GM23248 (cell line): ENCODE measurements around the gene GASK1A. TPM values are rescaled to one million over a fixed set of nuclear protein-coding genes. Genes with fewer than 3 reads are reported as not detected.

Experiments used
- DNase-seq: peaks from one replicate; pipeline ENCODE4 v3.0.0-alpha.2; 2015
- H2AFZ ChIP-seq: fragments of 200-600 bp; sonication (generic); 2 replicates; pipeline ENCODE4 v1.6.1; 2016; ENCODE audit warnings: antibody characterized with exemption
- H3F3A ChIP-seq: fragments of 200-600 bp; sonication (generic); 2 replicates; pipeline ENCODE4 v1.6.1; 2016; ENCODE audit warnings: mild to moderate bottlenecking, antibody characterized with exemption, mixed run types; ENCODE audit not compliant: insufficient read depth
- H3K27ac ChIP-seq: fragments of 200-600 bp; sonication (generic); 2 replicates; pipeline ENCODE4 v1.5.1; 2016; ENCODE audit warnings: mild to moderate bottlenecking
- H3K27me3 ChIP-seq: fragments of 200-600 bp; sonication (generic); replicated peaks from 2 replicates; pipeline ENCODE4 v1.6.1; 2016; ENCODE audit warnings: mild to moderate bottlenecking; ENCODE audit not compliant: insufficient read depth
- H3K36me3 ChIP-seq: fragments of 200-600 bp; sonication (generic); 2 replicates; pipeline ENCODE4 v1.6.1; 2016; ENCODE audit warnings: low read depth, mild to moderate bottlenecking
- H3K4me1 ChIP-seq: fragments of 200-600 bp; sonication (generic); 2 replicates; pipeline ENCODE4 v1.6.1; 2016; ENCODE audit warnings: mild to moderate bottlenecking; ENCODE audit not compliant: insufficient read depth
- H3K4me2 ChIP-seq: fragments of 200-600 bp; sonication (generic); one replicate; pipeline ENCODE4 v1.6.1; 2016; ENCODE audit warnings: mild to moderate bottlenecking; ENCODE audit not compliant: unreplicated experiment
- H3K4me3 ChIP-seq: fragments of 200-600 bp; sonication (generic); 2 replicates; pipeline ENCODE4 v1.5.1; 2016; ENCODE audit warnings: mild to moderate bottlenecking
- H3K79me2 ChIP-seq: fragments of 200-600 bp; sonication (generic); 2 replicates; pipeline ENCODE4 v1.6.1; 2016; ENCODE audit warnings: mild to moderate bottlenecking; ENCODE audit not compliant: insufficient read depth
- H3K9ac ChIP-seq: fragments of 200-600 bp; sonication (generic); 2 replicates; pipeline ENCODE4 v1.6.1; 2016; ENCODE audit warnings: mild to moderate bottlenecking
- H3K9me2 ChIP-seq: fragments of 200-600 bp; sonication (generic); 2 replicates; pipeline ENCODE4 v1.6.1; 2016; ENCODE audit warnings: mixed run types, mild to moderate bottlenecking, moderate library complexity; ENCODE audit not compliant: insufficient read depth
- H3K9me3 ChIP-seq: fragments of 200-600 bp; sonication (generic); one replicate; pipeline ENCODE4 v1.6.1; 2017; ENCODE audit warnings: low read depth
- H4K20me1 ChIP-seq: fragments of 200-600 bp; sonication (generic); 2 replicates; pipeline ENCODE4 v1.6.0; 2016; ENCODE audit not compliant: insufficient read depth
- EZH2 ChIP-seq: fragments of 200-600 bp; sonication (generic); IDR thresholded peaks from 2 replicates; pipeline ENCODE4 v1.6.1; 2018; ENCODE audit warnings: antibody characterized with exemption, mild to moderate bottlenecking; ENCODE audit not compliant: insufficient read depth, poor library complexity, severe bottlenecking
- EZH2phosphoT487 ChIP-seq: fragments of 200-600 bp; sonication (generic); IDR thresholded peaks from 2 replicates; pipeline ENCODE4 v1.6.1; 2018; ENCODE audit warnings: antibody characterized with exemption, moderate library complexity, mild to moderate bottlenecking, low read depth; ENCODE audit not compliant: insufficient read depth
- WGBS, 2 experiments: methylation state at CpG; one replicate each; pipeline ENCODE4 v1.1.6; 2015 to 2017; ENCODE audit warnings: low lambda C conversion rate in 2 of 2, low coverage in 1 of 2; ENCODE audit errors: missing lambda C conversion rate in 2 of 2; 5-methylcytosine and 5-hydroxymethylcytosine counted together
- in situ Hi-C: fragments of 300-500 bp; cut with MboI; formaldehyde crosslinking; loops from 2 replicates; pipeline ENCODE4 v1.15.0; 2020
- polyA plus RNA-seq: library from polyadenylated mRNA; unstranded; fragments of >200 nt; fragmentation: Nextera tagmentation; extraction: Ambion mirVana; gene quantifications from 2 replicates; pipeline ENCODE4 v1.2.1, GENCODE V29; 2016
- total RNA-seq: library from RNA; depleted of rRNA; stranded (reverse); fragments of >200 nt; shearing (Covaris generic); gene quantifications from 2 replicates; pipeline ENCODE4 v1.2.3, GENCODE V29; 2014

GASK1A gene
- total and polyA plus RNA-seq, 2 experiments from 2014 or later, result 0.08 to 1.8 TPM

DNA sequence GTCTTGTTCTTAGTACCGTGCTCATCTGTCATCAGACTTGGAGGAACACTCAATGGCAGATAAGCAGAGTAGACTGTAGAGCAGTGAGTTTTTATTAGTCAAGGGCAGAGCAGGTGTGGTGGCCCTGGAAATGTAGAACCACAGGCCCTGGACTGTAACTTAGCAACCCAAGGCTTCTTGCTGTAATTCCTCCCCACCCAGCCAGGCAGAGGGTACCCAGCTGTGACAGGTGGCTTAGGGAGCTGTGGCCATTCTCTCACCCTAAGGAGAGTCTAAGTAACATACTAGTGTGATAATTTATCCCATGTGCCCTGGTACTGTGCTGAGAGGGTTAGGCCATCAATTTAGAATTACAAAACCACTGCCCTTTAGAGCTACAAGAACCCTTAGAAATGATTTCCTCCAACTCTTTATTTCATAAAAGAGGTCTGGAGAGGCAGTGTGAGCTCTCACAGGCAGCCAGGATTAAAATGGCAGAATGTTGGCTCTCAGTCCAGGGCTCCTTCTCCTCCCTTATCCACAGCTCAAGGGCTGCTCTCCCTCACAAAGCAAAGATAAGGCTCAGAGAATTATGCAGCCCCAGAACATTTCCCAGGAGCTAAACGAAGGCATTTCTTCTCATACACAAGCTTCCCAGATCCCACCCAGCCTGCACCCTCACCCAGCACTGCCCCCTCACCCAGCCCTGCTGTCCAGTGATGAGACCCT is 123.8 kb downstream of the GASK1A start:
- Histone ChIP-seq H3K9me2 (no peaks in the 10 kb centered on the region), H3K4me3 (no peak overlapping the region), H3K9ac (no peak overlapping the region), H3K9me3 (no peaks in the 10 kb centered on the region), H4K20me1 (no peaks in the 10 kb centered on the region), H3K36me3 (no peaks in the 10 kb centered on the region), H2AFZ (no peak overlapping the region), H3K4me2 (no peak overlapping the region), H3K4me1 (peaks cover 6% of the 10 kb centered on the region; the same call in 1 of the 2 replicates), H3K27me3 (no peaks in the 10 kb centered on the region), H3F3A (no peaks in the 10 kb centered on the region), H3K79me2 (no peaks in the 10 kb centered on the region), H3K27ac (no peak overlapping the region)
- TF ChIP-seq EZH2phosphoT487, result no peak
- TF ChIP-seq EZH2, result no peak
- DNase-seq, result no peak
- in situ Hi-C loops, result no loop called here
- 49 to 61% methylated on average over 2 of the region's 2 CpGs for WGBS, 2 experiments

DNA sequence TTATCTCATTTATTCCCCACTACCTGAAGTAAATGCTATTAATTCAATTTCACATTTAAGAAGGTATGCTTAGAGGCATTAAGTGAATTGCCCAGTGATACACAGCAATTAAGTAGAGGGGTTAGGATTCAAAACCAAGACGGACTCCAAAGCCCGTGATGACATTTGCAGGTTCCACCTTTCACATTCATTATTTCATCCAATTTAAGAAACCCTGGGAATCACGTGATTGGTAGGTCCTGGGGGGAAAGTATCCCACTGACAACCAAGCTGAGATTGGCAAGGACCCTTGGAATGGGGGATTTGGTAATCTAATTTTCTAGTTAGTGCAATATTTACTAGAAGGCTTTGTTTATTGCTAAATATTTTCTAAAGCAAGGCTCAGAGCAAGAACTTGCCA is 124.9 kb downstream of the GASK1A start:
- H3K79me2 ChIP-seq, result no peaks in the 10 kb centered on the region
- no peaks in the 10 kb centered on the region for H4K20me1 ChIP-seq
- peaks cover 6% of the 10 kb centered on the region; the same call in 1 of the 2 replicates for H3K4me1 ChIP-seq
- H3F3A ChIP-seq, result no peaks in the 10 kb centered on the region
- DNase-seq, result no peak
- H3K36me3 ChIP-seq, result no peaks in the 10 kb centered on the region
- H3K9me2 ChIP-seq, result no peaks in the 10 kb centered on the region
- no peak overlapping the region for H3K27ac ChIP-seq
- H2AFZ ChIP-seq, result no peak overlapping the region
- no peak overlapping the region for H3K9ac ChIP-seq
- no peak overlapping the region for H3K4me3 ChIP-seq
- H3K4me2 ChIP-seq, result no peak overlapping the region
- 73 to 80% methylated on average over 3 of the region's 3 CpGs for WGBS, 2 experiments
- no peaks in the 10 kb centered on the region for H3K9me3 ChIP-seq
- no peaks in the 10 kb centered on the region for H3K27me3 ChIP-seq
- TF ChIP-seq EZH2 (no peak), EZH2phosphoT487 (no peak)
- in situ Hi-C loops, result no loop called here

DNA sequence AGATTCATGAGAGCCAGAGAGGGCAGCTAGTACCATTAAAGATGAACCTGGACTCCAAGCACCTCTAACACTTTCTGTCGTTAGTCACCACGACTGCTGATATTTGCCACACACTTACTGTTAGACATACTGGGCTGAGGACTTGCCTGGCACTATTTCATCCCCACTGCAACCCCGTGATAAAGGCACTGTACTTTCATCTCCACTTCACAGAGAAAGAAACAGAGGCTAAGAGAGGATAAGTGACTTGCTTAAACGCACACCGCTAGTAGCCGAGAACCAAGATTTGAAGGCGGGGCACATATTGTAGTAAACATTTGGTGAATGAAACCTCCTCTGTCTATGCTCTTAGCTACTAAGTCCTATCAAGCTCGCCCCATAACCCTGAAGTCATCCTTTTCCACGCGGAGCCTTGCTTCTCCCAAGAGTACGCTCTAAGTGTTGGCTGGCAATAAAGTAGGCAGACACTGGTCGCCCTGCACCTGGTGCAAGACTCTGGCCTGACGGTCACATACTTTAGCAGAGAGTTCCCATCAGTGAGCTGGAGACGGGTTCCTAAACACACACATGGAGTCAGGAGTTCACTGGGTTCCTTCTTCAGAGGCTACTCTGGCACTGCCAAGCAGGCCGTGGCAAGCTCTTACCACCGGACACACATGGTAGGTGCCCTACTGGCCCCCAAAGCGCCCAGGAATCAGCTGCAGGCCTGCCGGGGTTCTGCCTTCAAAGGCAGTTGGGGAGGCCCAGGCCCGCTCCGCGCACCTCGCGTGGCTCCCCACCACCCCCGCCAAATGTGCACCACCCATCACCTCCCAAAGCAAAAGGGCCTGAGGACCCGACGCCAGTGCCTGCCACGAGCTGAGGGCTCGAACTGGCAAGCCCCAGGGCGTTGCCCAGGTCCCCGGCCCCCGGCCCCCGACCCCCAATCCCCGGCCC is 125.8 kb downstream of the GASK1A start:
- TF ChIP-seq EZH2 (no peak), EZH2phosphoT487 (no peak)
- Histone ChIP-seq H3K4me1 (peaks cover 6% of the 10 kb centered on the region; the same call in 1 of the 2 replicates), H3K9me2 (no peaks in the 10 kb centered on the region), H3F3A (no peaks in the 10 kb centered on the region), H2AFZ (peak overlapping the region; percentile 99), H4K20me1 (no peaks in the 10 kb centered on the region), H3K9me3 (no peaks in the 10 kb centered on the region), H3K9ac (no peak overlapping the region), H3K4me3 (peak overlapping the region; percentile 89), H3K79me2 (no peaks in the 10 kb centered on the region), H3K36me3 (no peaks in the 10 kb centered on the region), H3K27ac (no peak overlapping the region), H3K4me2 (peak overlapping the region; percentile 44), H3K27me3 (no peaks in the 10 kb centered on the region)
- in situ Hi-C loops, result no loop called here
- WGBS, 2 experiments, result 33 to 45% methylated on average over 23 to 32 of the region's 33 CpGs
- peak; percentile 21 for DNase-seq

DNA sequence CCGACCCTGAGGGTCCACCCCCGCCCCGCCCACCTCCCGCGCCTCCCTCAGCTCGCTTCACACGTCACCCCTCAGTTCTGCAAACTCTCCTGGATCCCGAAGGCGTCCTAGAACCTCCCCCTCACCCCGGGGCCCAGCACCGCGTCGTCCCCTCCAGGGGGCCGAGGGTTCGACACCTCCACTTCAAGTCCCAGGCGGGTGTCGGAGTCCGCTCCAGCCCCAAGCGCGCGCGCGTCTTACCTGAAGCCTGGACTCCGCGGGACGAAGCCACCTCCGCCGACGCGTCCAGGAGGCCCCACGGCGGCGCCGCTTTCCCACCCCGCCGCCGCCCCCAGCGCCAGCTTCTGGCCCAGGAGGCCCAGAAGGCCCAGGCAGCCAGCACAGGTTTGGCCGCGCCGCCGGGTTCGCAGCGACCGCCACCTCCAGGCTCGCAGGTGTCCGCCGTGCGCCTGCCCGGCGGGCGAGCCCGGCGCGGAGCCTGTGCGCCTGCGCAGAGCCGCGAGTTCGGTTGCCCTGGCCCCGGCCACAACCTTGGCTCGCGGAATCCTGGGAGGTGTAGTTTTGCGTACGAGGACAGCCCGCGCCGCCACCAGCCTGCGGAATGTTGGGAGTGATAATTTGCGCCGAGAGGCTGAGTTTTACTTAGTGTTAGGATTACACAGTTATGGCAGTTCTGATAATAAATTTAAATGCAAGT is 126.6 kb downstream of the GASK1A start, which contains the start of gene POMGNT2:
Gene POMGNT2 (minus strand): TSS at position 484 of the 697 bp plus-strand sequence. CDS start 24,648 bp downstream, outside the sequence.
- Histone ChIP-seq H3K9ac (peak within 1 kb of the TSS; percentile 81), H3K9me3 (no peaks in the 10 kb centered on the region), H3F3A (no peaks in the 10 kb centered on the region), H3K4me1 (peaks cover 6% of the 10 kb centered on the region; the same call in 1 of the 2 replicates), H3K4me2 (peak within 1 kb of the TSS; percentile 93), H3K4me3 (peak within 1 kb of the TSS; percentile 89), H2AFZ (peak within 1 kb of the TSS; percentile 99), H3K79me2 (no peaks in the 10 kb centered on the region), H3K27ac (no peak within 1 kb of the TSS), H4K20me1 (no peaks in the 10 kb centered on the region), H3K9me2 (no peaks in the 10 kb centered on the region), H3K36me3 (no peaks in the 10 kb centered on the region), H3K27me3 (no peaks in the 10 kb centered on the region)
- peak; percentile 91 for DNase-seq
- in situ Hi-C loops, result no loop called here
- TF ChIP-seq EZH2phosphoT487 (no peak), EZH2 (no peak)
- 0 to 1% methylated on average over 31 to 64 of the region's 71 CpGs for WGBS, 2 experiments
